PC-3 (cell line): ENCODE measurements around the gene AKIRIN2. TPM values are rescaled to one million over a fixed set of nuclear protein-coding genes. Genes with fewer than 3 reads are reported as not detected.

Experiments used
- ATAC-seq: fragments of 200-7000 bp; cut with Tn5 transposase; 2 replicates; pipeline ENCODE4 v1.9.1; 2020; ENCODE audit warnings: mild to moderate bottlenecking, moderate library complexity
- BruUV-seq: library from RNA; stranded (reverse); fragments of 400-500 nt; replicated peaks from 2 replicates; lab custom pipeline; 2021; lab: Mats Ljungman, UMichigan
- CTCF ChIA-PET: fragments of 300-600 bp; sonication (Branson Sonifier 250); formaldehyde crosslinking; loops from one replicate; lab custom pipeline; 2022; ENCODE audit warnings: antibody characterized with exemption; lab: Charles Lee
- POLR2A ChIA-PET: fragments of 300-600 bp; sonication (Branson Sonifier 250); formaldehyde crosslinking; loops from one replicate; lab custom pipeline; 2022; ENCODE audit warnings: antibody characterized with exemption; ENCODE audit not compliant: unreplicated experiment; lab: Charles Lee
- DNase-seq: peaks from one replicate; pipeline ENCODE4 v3.0.0-alpha.2; 2015
- H2AFZ ChIP-seq: fragments of 300-600 bp; sonication (generic); 2 replicates; pipeline ENCODE4 v1.6.0; 2016; ENCODE audit warnings: antibody characterized with exemption, low read length
- H3F3A ChIP-seq: fragments of 300-600 bp; sonication (generic); one replicate; pipeline ENCODE4 v1.6.0; 2017; ENCODE audit warnings: antibody characterized with exemption, low read length, control low read depth, mild to moderate bottlenecking; ENCODE audit not compliant: unreplicated experiment
- H3K27ac ChIP-seq: fragments of 300-600 bp; sonication (generic); 2 replicates; pipeline ENCODE4 v1.5.1; 2016; ENCODE audit warnings: mild to moderate bottlenecking, low read length
- H3K27me3 ChIP-seq: fragments of 300-600 bp; sonication (generic); 2 replicates; pipeline ENCODE4 v1.6.1; 2016; ENCODE audit warnings: low read length, mixed read lengths
- H3K36me3 ChIP-seq: fragments of 300-600 bp; sonication (generic); 2 replicates; pipeline ENCODE4 v1.6.1; 2016; ENCODE audit warnings: low read depth, mixed run types, low read length, mixed read lengths
- H3K4me1 ChIP-seq: fragments of 300-600 bp; sonication (generic); 2 replicates; pipeline ENCODE4 v1.5.1; 2016; ENCODE audit warnings: low read length; ENCODE audit not compliant: insufficient read depth
- H3K4me2 ChIP-seq: fragments of 300-600 bp; sonication (generic); 2 replicates; pipeline ENCODE4 v1.6.0; 2016; ENCODE audit warnings: low read length
- H3K4me3 ChIP-seq: fragments of 300-600 bp; sonication (generic); 2 replicates; pipeline ENCODE4 v1.5.1; 2016; ENCODE audit warnings: mild to moderate bottlenecking, low read length, mixed read lengths
- H3K79me2 ChIP-seq: fragments of 300-600 bp; sonication (generic); 2 replicates; pipeline ENCODE4 v1.6.1; 2017; ENCODE audit warnings: low read length, mixed read lengths
- H3K9ac ChIP-seq: fragments of 300-600 bp; sonication (generic); 2 replicates; pipeline ENCODE4 v1.6.0; 2016; ENCODE audit warnings: mild to moderate bottlenecking, low read length
- H3K9me2 ChIP-seq: fragments of 300-600 bp; sonication (generic); replicated peaks from 2 replicates; pipeline ENCODE4 v1.6.1; 2016; ENCODE audit warnings: mixed run types, low read length, mixed read lengths
- H3K9me3 ChIP-seq: fragments of 300-600 bp; sonication (generic); 2 replicates; pipeline ENCODE4 v1.6.1; 2016; ENCODE audit warnings: low read length, mixed read lengths
- H4K20me1 ChIP-seq: fragments of 300-600 bp; sonication (generic); 2 replicates; pipeline ENCODE4 v1.6.1; 2016; ENCODE audit warnings: low read length, mixed read lengths
- EZH2 ChIP-seq: fragments of 300-600 bp; sonication (generic); IDR thresholded peaks from one replicate; pipeline ENCODE4 v1.6.1; 2017; ENCODE audit warnings: antibody characterized with exemption, mild to moderate bottlenecking, low read length; ENCODE audit not compliant: unreplicated experiment
- EZH2phosphoT487 ChIP-seq: fragments of 300-600 bp; sonication (generic); IDR thresholded peaks from 2 replicates; pipeline ENCODE4 v1.6.1; 2018; ENCODE audit warnings: mild to moderate bottlenecking, antibody characterized with exemption, low read length, borderline replicate concordance
- intact Hi-C: fragments of 100-400 bp; cut with micrococcal nuclease; formaldehyde crosslinking; loops from 2 replicates; pipeline ENCODE4 v1.9.0; 2023
- total RNA-seq: library from RNA; depleted of rRNA; stranded (reverse); fragments of >200 nt; gene quantifications from 2 replicates; pipeline ENCODE4 v1.2.3, GENCODE V29; 2014
- TF ChIP-seq, protein P1 (sequence below): fragments of 300-600 bp; sonication (generic); conservative IDR thresholded peaks from 2 replicates; pipeline ENCODE4 v1.5.1; 2017; ENCODE audit warnings: antibody characterized with exemption, low read depth, mild to moderate bottlenecking, low read length

The AKIRIN2 gene
- total RNA-seq, 1 experiment from 2014 or later: 15.1 TPM

DNA sequence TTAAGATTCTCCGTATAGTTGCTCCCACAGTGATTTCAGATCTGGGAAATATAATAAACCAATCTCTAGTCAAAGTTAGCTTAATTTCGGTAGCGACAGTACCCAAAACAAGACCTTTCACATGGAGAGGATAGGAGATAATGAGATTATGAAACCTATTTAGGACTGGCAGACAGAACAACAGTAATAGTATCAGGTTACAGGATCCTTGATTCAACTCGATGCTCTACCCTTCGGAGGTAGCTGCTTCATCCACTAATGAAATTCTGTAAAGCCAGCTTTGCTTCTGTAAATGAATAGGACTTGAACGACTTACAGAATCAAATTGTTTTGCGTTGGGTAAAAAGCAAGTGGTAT lies 534 bp upstream of the AKIRIN2 start:
- DNase-seq (peak; percentile 45), ATAC-seq (0 out of 2 replicates have a peak, but pooled peaks have one; percentile 5)
- Histone ChIP-seq H3K4me1 (peaks cover 44% of the 10 kb centered on the region), H2AFZ (peak overlapping the region; percentile 53), H3K79me2 (peaks cover 45% of the 10 kb centered on the region), H3K27me3 (no peaks in the 10 kb centered on the region), H3K36me3 (no peaks in the 10 kb centered on the region; the same call in 1 of the 2 replicates), H3K9me2 (no peaks in the 10 kb centered on the region), H3F3A (peaks cover 5% of the 10 kb centered on the region), H3K9ac (peak overlapping the region; percentile 41), H3K27ac (peak overlapping the region; percentile 63), H3K4me2 (peak overlapping the region; percentile 76), H3K4me3 (peak overlapping the region; percentile 98), H4K20me1 (peaks cover 30% of the 10 kb centered on the region), H3K9me3 (no peaks in the 10 kb centered on the region)
- TSS peak; percentile 68 for BruUV-seq
- TF ChIP-seq EZH2 (no peak), EZH2phosphoT487 (no peak)
- TF ChIP-seq, protein P1, sequence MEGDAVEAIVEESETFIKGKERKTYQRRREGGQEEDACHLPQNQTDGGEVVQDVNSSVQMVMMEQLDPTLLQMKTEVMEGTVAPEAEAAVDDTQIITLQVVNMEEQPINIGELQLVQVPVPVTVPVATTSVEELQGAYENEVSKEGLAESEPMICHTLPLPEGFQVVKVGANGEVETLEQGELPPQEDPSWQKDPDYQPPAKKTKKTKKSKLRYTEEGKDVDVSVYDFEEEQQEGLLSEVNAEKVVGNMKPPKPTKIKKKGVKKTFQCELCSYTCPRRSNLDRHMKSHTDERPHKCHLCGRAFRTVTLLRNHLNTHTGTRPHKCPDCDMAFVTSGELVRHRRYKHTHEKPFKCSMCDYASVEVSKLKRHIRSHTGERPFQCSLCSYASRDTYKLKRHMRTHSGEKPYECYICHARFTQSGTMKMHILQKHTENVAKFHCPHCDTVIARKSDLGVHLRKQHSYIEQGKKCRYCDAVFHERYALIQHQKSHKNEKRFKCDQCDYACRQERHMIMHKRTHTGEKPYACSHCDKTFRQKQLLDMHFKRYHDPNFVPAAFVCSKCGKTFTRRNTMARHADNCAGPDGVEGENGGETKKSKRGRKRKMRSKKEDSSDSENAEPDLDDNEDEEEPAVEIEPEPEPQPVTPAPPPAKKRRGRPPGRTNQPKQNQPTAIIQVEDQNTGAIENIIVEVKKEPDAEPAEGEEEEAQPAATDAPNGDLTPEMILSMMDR: no peak
- CTCF ChIA-PET: no interaction called here
- intact Hi-C loops: loop anchor here (1.0 kb wide), 2 partner anchors 21 to 28 kb away; no protein-coding TSS in a partner anchor
- POLR2A ChIA-PET: no interaction called here

DNA sequence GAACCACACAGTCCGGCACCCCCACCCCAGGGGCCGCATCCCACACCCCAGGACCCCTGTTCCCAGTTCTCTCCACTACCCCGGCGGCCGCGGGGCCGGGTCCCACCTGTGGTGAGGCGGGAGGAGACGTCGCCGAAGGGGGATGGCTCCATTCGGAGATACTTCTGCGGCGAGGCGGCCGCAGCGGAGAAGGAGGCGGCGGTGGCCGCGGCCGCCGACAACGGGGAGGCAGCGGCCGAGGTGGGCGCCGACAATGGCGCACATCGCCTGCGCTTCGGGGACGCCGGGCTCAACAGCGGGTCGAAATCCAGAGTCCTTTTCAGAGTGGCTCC lies 723 bp downstream of the AKIRIN2 start:
- DNase-seq: no peak
- Histone ChIP-seq H3K4me3 (peak overlapping the region; percentile 98), H3K4me2 (peak overlapping the region; percentile 81), H3K9ac (peak overlapping the region; percentile 92), H4K20me1 (peaks cover 39% of the 10 kb centered on the region), H3K9me2 (no peaks in the 10 kb centered on the region), H3K36me3 (no peaks in the 10 kb centered on the region; the same call in 1 of the 2 replicates), H3K27ac (peak overlapping the region; percentile 78), H3K27me3 (no peaks in the 10 kb centered on the region), H2AFZ (peak overlapping the region; percentile 72; the same call in 1 of the 2 replicates), H3K9me3 (no peaks in the 10 kb centered on the region), H3K79me2 (peaks cover 57% of the 10 kb centered on the region), H3F3A (peaks cover 5% of the 10 kb centered on the region), H3K4me1 (peaks cover 35% of the 10 kb centered on the region)
- ATAC-seq: no peak
- POLR2A ChIA-PET: interaction anchor here (0.8 kb wide), 1 partner anchor 20 kb away, joined by 7 read pairs; no protein-coding TSS in a partner anchor
- TF ChIP-seq EZH2phosphoT487: no peak
- TF ChIP-seq, protein P1: no peak
- no peak for TF ChIP-seq EZH2
- intact Hi-C loops: loop anchor here (2.0 kb wide), 1 partner anchor 111 kb away; the partner anchor contains the start of gene ORC3
- CTCF ChIA-PET: no interaction called here
- no TSS peak for BruUV-seq
